HepG2 (cell line): Measurements from ENCODE around the gene SELENOI.

Source experiments
- ELF4 ChIP-seq: sonication (generic); formaldehyde crosslinking; IDR thresholded peaks from 2 replicates; pipeline ENCODE4 v1.5.0; 2020; ENCODE audit warnings: missing genetic modification reagents, mild to moderate bottlenecking, moderate library complexity, borderline replicate concordance
- FOXM1 ChIP-seq: sonication (generic); formaldehyde crosslinking; IDR thresholded peaks from 2 replicates; pipeline ENCODE4 v1.5.0; 2020; ENCODE audit warnings: missing genetic modification reagents
- HCFC1 ChIP-seq: fragments of 150-350 bp; IDR thresholded peaks from 2 replicates; pipeline ENCODE4 v1.6.1; 2014; ENCODE audit warnings: low read depth, low read length
- MATR3 ChIP-seq: sonication (generic); formaldehyde crosslinking; IDR thresholded peaks from 2 replicates; pipeline ENCODE4 v1.4.0; 2020; ENCODE audit warnings: missing genetic modification reagents
- MLLT10 ChIP-seq: sonication (generic); formaldehyde crosslinking; IDR thresholded peaks from 2 replicates; pipeline ENCODE4 v1.4.0; 2020; ENCODE audit warnings: missing genetic modification reagents
- MXI1 ChIP-seq: IDR thresholded peaks from 3 replicates; pipeline ENCODE4 v1.6.1; 2012; ENCODE audit warnings: low read depth, low read length, inconsistent platforms, borderline replicate concordance
- ZBTB3 ChIP-seq: sonication (generic); formaldehyde crosslinking; IDR thresholded peaks from 2 replicates; pipeline ENCODE4 v1.4.0; 2020; ENCODE audit warnings: low read depth, mild to moderate bottlenecking, moderate library complexity, missing genetic modification reagents, borderline replicate concordance
- ZFP36L1 ChIP-seq: sonication (generic); formaldehyde crosslinking; IDR thresholded peaks from 2 replicates; pipeline ENCODE4 v1.8.0; 2022; ENCODE audit warnings: mild to moderate bottlenecking, missing genetic modification reagents, moderate library complexity
- ZKSCAN1 ChIP-seq: fragments of 150-350 bp; IDR thresholded peaks from 2 replicates; pipeline ENCODE4 v1.6.1; 2014; ENCODE audit warnings: low read length
- ZNF317 ChIP-seq: sonication (generic); formaldehyde crosslinking; IDR thresholded peaks from 2 replicates; pipeline ENCODE4 v1.5.0; 2020; ENCODE audit warnings: mild to moderate bottlenecking, missing genetic modification reagents
- TF ChIP-seq, protein P1 (sequence below): IDR thresholded peaks from 2 replicates; pipeline ENCODE4 v1.6.1; 2012; ENCODE audit warnings: low read length, improper control_type of control experiment
- TF ChIP-seq, protein P2 (sequence below): sonication (generic); formaldehyde crosslinking; IDR thresholded peaks from 2 replicates; pipeline ENCODE4 v1.5.0; 2020; ENCODE audit warnings: mild to moderate bottlenecking, missing genetic modification reagents, moderate library complexity

DNA sequence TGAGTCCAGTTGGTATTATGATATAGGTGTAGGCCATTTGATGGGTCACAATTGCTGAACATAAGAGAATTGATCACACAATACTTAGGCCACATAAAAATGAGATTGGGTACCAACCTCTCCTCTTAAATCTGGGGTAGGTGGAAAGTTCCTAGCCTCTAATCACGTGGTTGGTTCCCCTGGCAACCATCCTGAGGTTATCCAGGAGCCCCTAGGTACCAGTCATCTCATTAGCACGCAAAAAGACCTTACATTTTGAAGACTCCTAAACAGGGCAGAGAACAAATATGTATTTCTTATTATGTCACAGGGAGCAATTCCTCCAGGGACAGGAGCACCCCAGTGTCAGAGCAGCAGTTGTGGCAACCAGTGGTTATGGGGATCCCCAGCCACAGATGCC is 12.7 kb upstream of the SELENOI start:
- TF ChIP-seq, protein P1, sequence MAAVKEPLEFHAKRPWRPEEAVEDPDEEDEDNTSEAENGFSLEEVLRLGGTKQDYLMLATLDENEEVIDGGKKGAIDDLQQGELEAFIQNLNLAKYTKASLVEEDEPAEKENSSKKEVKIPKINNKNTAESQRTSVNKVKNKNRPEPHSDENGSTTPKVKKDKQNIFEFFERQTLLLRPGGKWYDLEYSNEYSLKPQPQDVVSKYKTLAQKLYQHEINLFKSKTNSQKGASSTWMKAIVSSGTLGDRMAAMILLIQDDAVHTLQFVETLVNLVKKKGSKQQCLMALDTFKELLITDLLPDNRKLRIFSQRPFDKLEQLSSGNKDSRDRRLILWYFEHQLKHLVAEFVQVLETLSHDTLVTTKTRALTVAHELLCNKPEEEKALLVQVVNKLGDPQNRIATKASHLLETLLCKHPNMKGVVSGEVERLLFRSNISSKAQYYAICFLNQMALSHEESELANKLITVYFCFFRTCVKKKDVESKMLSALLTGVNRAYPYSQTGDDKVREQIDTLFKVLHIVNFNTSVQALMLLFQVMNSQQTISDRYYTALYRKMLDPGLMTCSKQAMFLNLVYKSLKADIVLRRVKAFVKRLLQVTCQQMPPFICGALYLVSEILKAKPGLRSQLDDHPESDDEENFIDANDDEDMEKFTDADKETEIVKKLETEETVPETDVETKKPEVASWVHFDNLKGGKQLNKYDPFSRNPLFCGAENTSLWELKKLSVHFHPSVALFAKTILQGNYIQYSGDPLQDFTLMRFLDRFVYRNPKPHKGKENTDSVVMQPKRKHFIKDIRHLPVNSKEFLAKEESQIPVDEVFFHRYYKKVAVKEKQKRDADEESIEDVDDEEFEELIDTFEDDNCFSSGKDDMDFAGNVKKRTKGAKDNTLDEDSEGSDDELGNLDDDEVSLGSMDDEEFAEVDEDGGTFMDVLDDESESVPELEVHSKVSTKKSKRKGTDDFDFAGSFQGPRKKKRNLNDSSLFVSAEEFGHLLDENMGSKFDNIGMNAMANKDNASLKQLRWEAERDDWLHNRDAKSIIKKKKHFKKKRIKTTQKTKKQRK = no peak
- peak; percentile 53; the same call in 1 of the 3 replicates for TF ChIP-seq MXI1
- TF ChIP-seq, protein P2, sequence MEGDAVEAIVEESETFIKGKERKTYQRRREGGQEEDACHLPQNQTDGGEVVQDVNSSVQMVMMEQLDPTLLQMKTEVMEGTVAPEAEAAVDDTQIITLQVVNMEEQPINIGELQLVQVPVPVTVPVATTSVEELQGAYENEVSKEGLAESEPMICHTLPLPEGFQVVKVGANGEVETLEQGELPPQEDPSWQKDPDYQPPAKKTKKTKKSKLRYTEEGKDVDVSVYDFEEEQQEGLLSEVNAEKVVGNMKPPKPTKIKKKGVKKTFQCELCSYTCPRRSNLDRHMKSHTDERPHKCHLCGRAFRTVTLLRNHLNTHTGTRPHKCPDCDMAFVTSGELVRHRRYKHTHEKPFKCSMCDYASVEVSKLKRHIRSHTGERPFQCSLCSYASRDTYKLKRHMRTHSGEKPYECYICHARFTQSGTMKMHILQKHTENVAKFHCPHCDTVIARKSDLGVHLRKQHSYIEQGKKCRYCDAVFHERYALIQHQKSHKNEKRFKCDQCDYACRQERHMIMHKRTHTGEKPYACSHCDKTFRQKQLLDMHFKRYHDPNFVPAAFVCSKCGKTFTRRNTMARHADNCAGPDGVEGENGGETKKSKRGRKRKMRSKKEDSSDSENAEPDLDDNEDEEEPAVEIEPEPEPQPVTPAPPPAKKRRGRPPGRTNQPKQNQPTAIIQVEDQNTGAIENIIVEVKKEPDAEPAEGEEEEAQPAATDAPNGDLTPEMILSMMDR (CRISPR knock-in tag) = no peak
- TF ChIP-seq ELF4 (CRISPR knock-in tag) = no peak
- no peak for TF ChIP-seq ZBTB3
- TF ChIP-seq ZKSCAN1 = no peak
- TF ChIP-seq ZFP36L1 (CRISPR knock-in tag) = no peak
- TF ChIP-seq HCFC1 = no peak
- no peak for TF ChIP-seq FOXM1 (CRISPR knock-in tag)
- no peak for TF ChIP-seq MATR3
- TF ChIP-seq ZNF317 (CRISPR knock-in tag) = no peak
- no peak for TF ChIP-seq MLLT10 (CRISPR knock-in tag)
